GM08714 (cell line): Measurements from ENCODE around the gene PRKD2.

Source experiments
- H3K4me3 ChIP-seq: fragments of 200-500 bp; sonication (Bioruptor generic); 2 replicates; pipeline ENCODE4 v1.5.1; 2014; ENCODE audit warnings: mild to moderate bottlenecking, low read length, inconsistent platforms
- ZNF274 ChIP-seq: IDR thresholded peaks from 2 replicates; pipeline ENCODE4 v1.6.1; 2012; ENCODE audit warnings: mild to moderate bottlenecking, low read depth, low read length

Gene PRKD2

GRCh38 chr19:46732172-46732938 lies 15.4 kb upstream of the PRKD2 start:
- H3K4me3 ChIP-seq: no peak overlapping the region
- TF ChIP-seq ZNF274: no peak

DNA sequence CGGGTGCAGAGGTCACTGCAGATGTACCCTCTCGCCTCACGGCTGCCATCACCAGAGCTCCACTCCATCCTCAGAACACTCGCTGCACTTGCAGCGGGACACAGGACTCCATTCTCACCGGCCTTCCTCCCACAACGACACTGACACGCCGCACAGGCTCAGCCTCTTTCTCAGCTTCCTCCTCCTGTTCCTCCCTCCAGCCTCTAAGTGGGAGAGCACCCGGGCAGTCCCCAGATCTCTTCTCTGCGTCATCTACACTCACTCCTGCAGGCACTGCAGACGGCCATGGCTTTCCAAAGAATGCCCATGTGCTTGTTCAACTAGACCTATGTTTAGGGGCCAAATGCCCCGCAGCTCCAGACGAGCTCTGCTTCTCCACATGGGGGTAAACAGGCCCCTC lies 14.7 kb upstream of the PRKD2 start:
- no peak overlapping the region for H3K4me3 ChIP-seq
- no peak for TF ChIP-seq ZNF274

DNA sequence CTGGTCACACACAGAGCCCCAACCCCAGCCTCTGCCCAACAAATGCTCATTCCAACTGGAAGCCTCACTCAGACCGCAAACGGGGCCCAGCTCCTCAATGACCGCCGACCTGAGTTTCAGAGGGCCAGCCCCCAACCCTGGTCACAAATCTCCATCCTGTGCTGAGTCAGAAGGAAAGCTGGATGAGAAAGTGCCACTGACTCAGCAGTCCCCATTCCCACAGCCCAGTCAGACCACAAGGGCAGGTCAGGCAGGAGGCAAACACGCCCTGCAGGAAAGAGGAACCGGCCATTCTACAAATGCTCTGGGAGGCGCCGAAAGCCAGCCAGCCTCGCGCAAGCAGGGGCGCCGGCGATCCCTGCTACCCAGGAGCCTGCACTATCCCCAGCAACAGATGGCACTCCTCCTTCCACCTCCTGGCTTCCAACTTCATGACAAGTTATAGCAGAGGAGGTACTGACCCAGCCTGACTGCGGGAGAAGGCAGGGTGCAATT lies 14.1 kb upstream of the PRKD2 start:
- no peak for TF ChIP-seq ZNF274
- no peak overlapping the region for H3K4me3 ChIP-seq

DNA sequence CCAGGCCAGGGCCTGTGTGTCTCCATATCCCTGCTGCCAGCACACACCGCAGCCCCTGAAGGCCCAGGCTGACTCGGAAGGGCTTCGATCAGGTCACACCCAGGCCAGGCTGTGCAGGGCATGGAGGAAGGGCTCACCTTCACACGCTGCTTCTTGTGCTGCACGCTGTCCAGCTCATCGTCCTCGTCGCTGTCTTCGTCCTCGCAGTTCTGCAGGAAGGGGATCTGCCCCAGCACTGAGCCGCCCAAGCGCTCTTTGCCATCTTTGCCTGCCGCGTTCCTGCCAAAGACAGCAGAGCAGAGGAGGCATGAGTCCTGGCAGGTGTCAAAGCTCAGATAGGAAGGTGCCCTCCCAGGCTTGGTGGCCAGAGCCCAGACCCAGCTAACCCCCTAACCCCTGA lies 13.7 kb upstream of the PRKD2 start:
- TF ChIP-seq ZNF274: no peak
- no peak overlapping the region for H3K4me3 ChIP-seq

GRCh38 chr19:46730187-46730586 lies 13.3 kb upstream of the PRKD2 start:
- H3K4me3 ChIP-seq: no peak overlapping the region
- TF ChIP-seq ZNF274: no peak

- no peak for TF ChIP-seq ZNF274
- no peak overlapping the region for H3K4me3 ChIP-seq
Observed at GRCh38 chr19:46729696-46730095, 12.8 kb upstream of the PRKD2 start.

- H3K4me3 ChIP-seq: no peak overlapping the region
Observed at GRCh38 chr19:46728693-46729339, 11.9 kb upstream of the PRKD2 start.

DNA sequence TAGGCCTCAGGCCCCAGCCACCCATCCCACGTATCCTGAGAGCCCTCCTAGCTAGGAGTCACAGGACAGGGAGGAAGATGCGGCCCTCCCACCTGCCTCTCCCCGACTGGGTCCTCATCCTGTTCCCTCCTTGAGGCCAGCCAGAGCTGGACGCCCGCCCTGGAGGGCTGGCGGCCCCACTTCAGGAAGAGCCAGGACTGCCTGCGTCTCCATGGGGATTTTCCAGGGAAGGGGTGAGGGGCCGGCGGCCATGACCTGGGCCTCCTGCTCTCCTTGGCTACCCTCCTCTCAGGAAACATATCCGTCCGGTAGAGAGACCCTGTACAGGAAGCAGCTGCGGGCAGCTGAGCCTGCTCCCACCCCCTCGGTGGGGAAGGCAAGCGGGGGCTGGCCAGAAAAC lies 11.3 kb upstream of the PRKD2 start:
- TF ChIP-seq ZNF274: no peak
- H3K4me3 ChIP-seq: no peak overlapping the region

More at GRCh38 chr19:46728693-46729339, 11.9 kb upstream of the PRKD2 start:
- no peak for TF ChIP-seq ZNF274

DNA sequence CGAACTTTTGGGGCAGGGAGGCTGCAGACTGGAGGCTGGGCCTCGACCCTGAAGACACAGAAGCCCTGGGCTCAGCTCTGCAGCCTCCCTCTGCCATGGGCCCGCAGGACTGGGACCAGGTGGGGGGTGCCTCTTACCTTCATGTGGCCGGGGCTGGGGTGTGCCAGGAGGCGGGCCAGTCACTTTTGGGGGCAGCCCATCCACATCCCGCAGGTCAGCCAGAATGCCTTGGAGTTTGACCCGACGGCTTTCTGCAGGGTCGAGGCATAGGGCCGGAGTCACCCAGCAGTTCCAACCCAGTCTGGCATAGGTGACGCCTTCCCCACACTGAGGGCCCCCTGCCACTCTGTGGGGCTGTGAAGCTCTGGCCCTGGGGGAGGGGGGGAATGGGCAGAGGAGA lies 10.8 kb upstream of the PRKD2 start:
- H3K4me3 ChIP-seq: no peak overlapping the region
- no peak for TF ChIP-seq ZNF274

- no peak overlapping the region for H3K4me3 ChIP-seq
- TF ChIP-seq ZNF274: no peak
Observed at GRCh38 chr19:46726971-46727501, 10.1 kb upstream of the PRKD2 start.

DNA sequence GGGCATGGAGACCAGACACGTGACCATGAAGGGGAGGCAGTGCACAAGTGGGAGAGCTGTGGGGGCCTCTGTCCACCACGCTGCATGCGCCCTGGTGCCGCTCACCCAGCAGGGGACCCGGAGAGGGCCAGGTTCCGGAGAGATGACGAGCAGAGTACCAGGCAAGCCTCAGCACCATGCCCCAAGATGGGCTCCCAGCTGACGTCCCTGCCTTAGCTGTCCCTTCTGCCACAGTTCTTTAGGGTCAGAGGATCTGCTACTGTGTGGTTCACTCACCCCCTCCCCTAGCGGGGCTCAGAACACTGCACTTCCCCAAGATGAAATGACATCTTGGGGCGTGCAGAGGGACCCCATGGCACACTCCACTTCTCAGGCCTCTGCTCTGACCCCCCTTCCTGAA lies 9.6 kb upstream of the PRKD2 start:
- H3K4me3 ChIP-seq: no peak overlapping the region
- TF ChIP-seq ZNF274: no peak

DNA sequence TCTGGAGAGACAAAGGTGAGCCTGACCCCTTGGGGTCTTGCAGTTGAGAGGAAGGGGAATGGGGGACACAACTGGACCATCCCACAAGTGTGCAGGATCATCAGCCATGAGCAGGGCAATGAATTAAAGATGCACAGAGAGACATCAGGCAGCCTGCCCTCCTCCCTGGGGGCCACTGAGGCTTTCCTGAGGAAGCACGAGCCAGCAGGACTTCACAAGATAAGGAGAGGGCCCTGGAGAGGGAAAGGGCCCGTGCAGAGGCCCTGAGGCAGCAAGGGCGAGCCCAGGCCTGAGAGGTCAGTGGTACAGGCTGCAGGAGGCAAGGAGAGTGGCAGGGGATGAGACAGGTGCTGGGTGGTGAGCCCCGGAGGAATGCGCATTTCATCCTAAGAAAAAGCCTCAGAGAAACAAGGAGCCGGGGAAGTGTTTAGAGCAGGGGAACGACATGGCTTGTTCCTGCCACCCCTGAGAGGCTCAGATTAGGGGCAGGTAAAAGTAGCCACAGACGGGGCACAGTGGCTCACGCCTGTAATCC lies 9.0 kb upstream of the PRKD2 start:
- no peak overlapping the region for H3K4me3 ChIP-seq
- TF ChIP-seq ZNF274: no peak

- no peak for TF ChIP-seq ZNF274
- no peak overlapping the region for H3K4me3 ChIP-seq
Observed at GRCh38 chr19:46725036-46725820, 8.3 kb upstream of the PRKD2 start.

DNA sequence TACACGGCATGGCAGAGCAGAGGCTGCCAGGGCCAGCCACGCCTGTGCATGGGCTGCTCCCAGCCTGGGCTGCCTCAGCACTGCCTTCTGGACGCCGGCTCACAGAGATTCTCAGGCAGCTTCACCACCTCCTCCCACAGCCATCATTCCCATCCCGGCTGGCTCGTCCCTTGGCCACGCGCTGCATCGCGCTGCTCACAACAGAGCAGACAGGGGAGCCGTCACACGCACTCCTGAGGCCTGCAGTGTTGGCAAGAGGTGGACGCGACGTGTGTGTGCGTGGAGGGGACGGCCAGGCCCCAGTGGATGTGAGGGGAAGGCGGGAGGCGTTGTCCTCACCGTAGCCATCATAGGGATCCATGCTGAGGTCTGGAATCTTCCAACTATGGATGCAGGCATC lies 7.6 kb upstream of the PRKD2 start:
- no peak for TF ChIP-seq ZNF274
- no peak overlapping the region for H3K4me3 ChIP-seq
